Measurements from ENCODE around the gene TAF11L12.

The TAF11L12 gene

GRCh38 chr5:17655921-17656320 lies 45.7 kb downstream of the TAF11L12 start:
- no peak for TF ChIP-seq ZNF274 (IDR thresholded peaks at IDR 0.05; ENCODE audit: low read depth, low read length)
- no peak overlapping the region for H3K4me3 ChIP-seq (ENCODE audit: low read length)

Data from GM08714 (cell line).